KMS-11 (cell line): ENCODE data around the gene PLOD2.
"Not testable (repeated sequence)": the region's sequence is repeated elsewhere in the genome, so short reads cannot be mapped to it uniquely, and the experiment has no call there.

Source experiments
- H2AFZ ChIP-seq: fragments of 200-600 bp; sonication (generic); 2 replicates; pipeline ENCODE4 v1.6.1; 2016; ENCODE audit warnings: antibody characterized with exemption, mixed run types, low read depth
- H3K27ac ChIP-seq: fragments of 200-600 bp; sonication (generic); 2 replicates; pipeline ENCODE4 v1.6.1; 2016; ENCODE audit warnings: mild to moderate bottlenecking, mixed run types
- H3K27me3 ChIP-seq: fragments of 200-600 bp; sonication (generic); 2 replicates; pipeline ENCODE4 v1.6.1; 2017; ENCODE audit warnings: mild to moderate bottlenecking, low read depth, mixed run types, moderate library complexity; ENCODE audit not compliant: insufficient read depth
- H3K36me3 ChIP-seq: fragments of 200-600 bp; sonication (generic); 2 replicates; pipeline ENCODE4 v1.6.1; 2017; ENCODE audit warnings: mild to moderate bottlenecking, mixed run types; ENCODE audit not compliant: insufficient read depth
- H3K4me1 ChIP-seq: fragments of 200-600 bp; sonication (generic); 2 replicates; pipeline ENCODE4 v1.6.1; 2016; ENCODE audit warnings: mild to moderate bottlenecking, low read depth, mixed run types; ENCODE audit not compliant: poor library complexity, severe bottlenecking
- H3K4me2 ChIP-seq: fragments of 200-600 bp; sonication (generic); 2 replicates; pipeline ENCODE4 v1.7.0; 2016; ENCODE audit warnings: mild to moderate bottlenecking, mixed run types
- H3K4me3 ChIP-seq: fragments of 200-600 bp; sonication (generic); IDR thresholded peaks from 2 replicates; pipeline ENCODE4 v1.6.1; 2017; ENCODE audit warnings: low read depth, low read length, mixed read lengths; ENCODE audit not compliant: insufficient read depth
- H3K79me2 ChIP-seq: fragments of 200-600 bp; sonication (generic); 2 replicates; pipeline ENCODE4 v1.6.1; 2016; ENCODE audit warnings: low read depth, mixed run types; ENCODE audit not compliant: insufficient read depth
- H3K9ac ChIP-seq: fragments of 200-600 bp; sonication (generic); 2 replicates; pipeline ENCODE4 v1.6.1; 2016; ENCODE audit warnings: mild to moderate bottlenecking, mixed run types
- H4K20me1 ChIP-seq: fragments of 200-600 bp; sonication (generic); 2 replicates; pipeline ENCODE4 v1.6.1; 2016; ENCODE audit warnings: mild to moderate bottlenecking, mixed run types; ENCODE audit not compliant: insufficient read depth
- CTCF ChIP-seq: fragments of 200-600 bp; sonication (generic); conservative IDR thresholded peaks from 2 replicates; pipeline ENCODE4 v1.6.1; 2017; ENCODE audit warnings: low read depth, mild to moderate bottlenecking, antibody characterized with exemption, low read length, moderate library complexity, mixed read lengths

The PLOD2 gene

GRCh38 chr3:146117406-146118285 is 43.3 kb downstream of the PLOD2 start:
- TF ChIP-seq CTCF: no peak

GRCh38 chr3:146115619-146116018 is 45.4 kb downstream of the PLOD2 start:
- Histone ChIP-seq H3K27ac (no peak overlapping the region), H3K4me1 (no peaks in the 10 kb centered on the region), H3K4me2 (no peak overlapping the region), H3K79me2 (no peaks in the 10 kb centered on the region), H3K9ac (no peak overlapping the region), H3K36me3 (no peaks in the 10 kb centered on the region), H2AFZ (no peak overlapping the region), H3K27me3 (no peaks in the 10 kb centered on the region), H3K4me3 (no peak overlapping the region), H4K20me1 (no peaks in the 10 kb centered on the region)
- TF ChIP-seq CTCF: no peak

More at GRCh38 chr3:146117406-146118285, 43.3 kb downstream of the PLOD2 start:
- Histone ChIP-seq H3K9ac (no peak overlapping the region), H3K4me2 (no peak overlapping the region), H3K27me3 (no peaks in the 10 kb centered on the region), H3K4me1 (no peaks in the 10 kb centered on the region), H4K20me1 (no peaks in the 10 kb centered on the region), H3K4me3 (no peak overlapping the region), H3K79me2 (no peaks in the 10 kb centered on the region), H3K36me3 (no peaks in the 10 kb centered on the region), H3K27ac (no peak overlapping the region), H2AFZ (no peak overlapping the region)

- H4K20me1 ChIP-seq, H3K9ac ChIP-seq, H3K4me1 ChIP-seq, H3K27ac ChIP-seq, H3K36me3 ChIP-seq, H2AFZ ChIP-seq, H3K79me2 ChIP-seq, H3K27me3 ChIP-seq, H3K4me3 ChIP-seq, H3K4me2 ChIP-seq: not testable (repeated sequence)
Measured at GRCh38 chr3:146113804-146114203, 47.2 kb downstream of the PLOD2 start.

GRCh38 chr3:146111337-146111736 is 49.6 kb downstream of the PLOD2 start:
- Histone ChIP-seq H3K27me3 (no peaks in the 10 kb centered on the region), H3K79me2 (no peaks in the 10 kb centered on the region), H3K4me2 (no peak overlapping the region), H3K4me1 (no peaks in the 10 kb centered on the region), H4K20me1 (no peaks in the 10 kb centered on the region), H3K36me3 (no peaks in the 10 kb centered on the region), H2AFZ (no peak overlapping the region), H3K27ac (no peak overlapping the region), H3K9ac (no peak overlapping the region), H3K4me3 (no peak overlapping the region)
- no peak for TF ChIP-seq CTCF

GRCh38 chr3:146110161-146110560 is 50.8 kb downstream of the PLOD2 start:
- Histone ChIP-seq H3K36me3 (no peaks in the 10 kb centered on the region), H3K79me2 (no peaks in the 10 kb centered on the region), H3K4me2 (no peak overlapping the region), H3K27me3 (no peaks in the 10 kb centered on the region), H3K9ac (no peak overlapping the region), H3K4me1 (no peaks in the 10 kb centered on the region), H2AFZ (no peak overlapping the region), H3K4me3 (no peak overlapping the region), H4K20me1 (no peaks in the 10 kb centered on the region), H3K27ac (no peak overlapping the region)
- no peak for TF ChIP-seq CTCF
